ENCODE measurements around the gene LSG1.

- TF ChIP-seq ZHX1 (CRISPR knock-in tag; IDR thresholded peaks at IDR 0.05; ENCODE audit: low read depth): no peak
- TF ChIP-seq CTCF (CRISPR knock-in tag; IDR thresholded peaks at IDR 0.05): peak; percentile 61
- no peak for TF ChIP-seq CEBPZ (IDR thresholded peaks at IDR 0.05; ENCODE audit: low read length)
- no peak for TF ChIP-seq AGO2 (optimal IDR thresholded peaks at IDR 0.05; ENCODE audit: low read depth, low read length)
- peak; percentile 99 for TF ChIP-seq PRDM10 (CRISPR knock-in tag; IDR thresholded peaks at IDR 0.05; ENCODE audit: low read depth)
- TF ChIP-seq NFATC3 (CRISPR knock-in tag; IDR thresholded peaks at IDR 0.05): no peak
Measured at GRCh38 chr3:194685718-194686413, 13.9 kb upstream of the LSG1 start, which contains the start of gene FAM43A.

Measured in HepG2 (cell line).